PFSK-1 (cell line): ENCODE data around the gene DTNA.

ENCODE experiments used
- FOXP2 ChIP-seq: optimal IDR thresholded peaks from 2 replicates; pipeline ENCODE3; 2011; ENCODE audit warnings: borderline replicate concordance, control low read depth, inconsistent platforms; ENCODE audit not compliant: insufficient read depth; ENCODE audit errors: extremely low read length, extremely low read depth
- POLR2AphosphoS5 ChIP-seq: IDR thresholded peaks from 2 replicates; pipeline ENCODE4 v1.6.1; 2012; ENCODE audit warnings: low read depth, mild to moderate bottlenecking, control low read depth, low read length, moderate library complexity
- REST ChIP-seq, 2 experiments: IDR thresholded peaks; 2 replicates each; pipeline versions ENCODE4 v1.6.1 to v1.8.0; 2011 to 2012; ENCODE audit warnings: low read depth in 2 of 2, low read length in 2 of 2, control low read depth in 1 of 2, inconsistent platforms in 1 of 2, mild to moderate bottlenecking in 1 of 2, moderate library complexity in 1 of 2; ENCODE audit not compliant: insufficient read depth in 1 of 2
- SIN3A ChIP-seq: IDR thresholded peaks from 2 replicates; pipeline ENCODE4 v1.6.1; 2012; ENCODE audit warnings: mild to moderate bottlenecking, low read length, moderate library complexity, borderline replicate concordance; ENCODE audit not compliant: insufficient read depth
- TAF1 ChIP-seq: IDR thresholded peaks from 2 replicates; pipeline ENCODE4 v1.6.1; 2012; ENCODE audit warnings: low read length, control low read depth, borderline replicate concordance; ENCODE audit not compliant: insufficient read depth

GRCh38 chr18:34938090-34938489 is 228.0 kb downstream of the DTNA start:
- TF ChIP-seq TAF1, result no peak
- no peak for TF ChIP-seq POLR2AphosphoS5
- no peak for TF ChIP-seq SIN3A
- no peak for TF ChIP-seq REST (IDR thresholded peaks at IDR 0.05; ENCODE audit: insufficient read depth in 1 of 2, low read depth in 2 of 2, low read length in 2 of 2)
- TF ChIP-seq FOXP2, result no peak
